HepG2 (cell line): Measurements from ENCODE around the gene KCNQ1OT1. TPM values are rescaled to one million over a fixed set of nuclear protein-coding genes. Genes with fewer than 3 reads are reported as not detected.

ENCODE experiments used
- ARNT2 ChIP-seq: sonication (generic); formaldehyde crosslinking; IDR thresholded peaks from 2 replicates; pipeline ENCODE4 v1.8.0; 2022; ENCODE audit warnings: mild to moderate bottlenecking, low read depth, missing genetic modification reagents, moderate library complexity
- ARNTL ChIP-seq: sonication (generic); formaldehyde crosslinking; IDR thresholded peaks from 2 replicates; pipeline ENCODE4 v1.4.0; 2020; ENCODE audit warnings: mild to moderate bottlenecking, missing genetic modification reagents
- POLR2G ChIP-seq: fragments of 200-400 bp; formaldehyde crosslinking; IDR thresholded peaks from 2 replicates; pipeline ENCODE4 v1.6.1; 2018; ENCODE audit warnings: mild to moderate bottlenecking, low read depth, low read length, moderate library complexity
- PRPF4 ChIP-seq: fragments of 200-400 bp; formaldehyde crosslinking; IDR thresholded peaks from 2 replicates; pipeline ENCODE4 v1.6.1; 2016; ENCODE audit warnings: low read length, low read depth; ENCODE audit not compliant: poor library complexity, severe bottlenecking
- RARA ChIP-seq: IDR thresholded peaks from 2 replicates; pipeline ENCODE4 v1.6.1; 2016; ENCODE audit warnings: missing genetic modification reagents, missing compliant biosample characterization
- SRSF4 ChIP-seq: fragments of 200-400 bp; formaldehyde crosslinking; IDR thresholded peaks from one replicate; pipeline ENCODE4 v1.6.1; 2018; ENCODE audit warnings: mild to moderate bottlenecking, low read depth, low read length, moderate library complexity; ENCODE audit not compliant: poor library complexity, severe bottlenecking
- U2AF2 ChIP-seq: fragments of 200-400 bp; formaldehyde crosslinking; IDR thresholded peaks from 2 replicates; pipeline ENCODE4 v1.6.1; 2017; ENCODE audit warnings: low read depth, mild to moderate bottlenecking, low read length
- ZKSCAN5 ChIP-seq: sonication (generic); formaldehyde crosslinking; IDR thresholded peaks from 2 replicates; pipeline ENCODE4 v1.5.1; 2020; ENCODE audit warnings: mild to moderate bottlenecking, missing genetic modification reagents
- ZNF124 ChIP-seq: sonication (generic); formaldehyde crosslinking; IDR thresholded peaks from 2 replicates; pipeline ENCODE4 v1.4.0; 2020; ENCODE audit warnings: missing genetic modification reagents
- ZNF253 ChIP-seq: sonication (generic); formaldehyde crosslinking; IDR thresholded peaks from 2 replicates; pipeline ENCODE4 v1.8.0; 2022; ENCODE audit warnings: mild to moderate bottlenecking, missing genetic modification reagents, borderline replicate concordance
- ZNF598 ChIP-seq: sonication (generic); formaldehyde crosslinking; IDR thresholded peaks from 2 replicates; pipeline ENCODE4 v1.5.1; 2020; ENCODE audit warnings: mild to moderate bottlenecking, missing genetic modification reagents, borderline replicate concordance
- ZNF703 ChIP-seq: sonication (generic); formaldehyde crosslinking; IDR thresholded peaks from 2 replicates; pipeline ENCODE4 v1.5.1; 2020; ENCODE audit warnings: missing genetic modification reagents, mild to moderate bottlenecking, moderate library complexity, borderline replicate concordance
- ZNF768 ChIP-seq: sonication (generic); formaldehyde crosslinking; IDR thresholded peaks from 2 replicates; pipeline ENCODE4 v1.4.0; 2020; ENCODE audit warnings: missing genetic modification reagents
- polyA plus RNA-seq, 8 experiments: library from polyadenylated mRNA; depleted of rRNA in 3 of 8; stranded (reverse) in 7 of 8; unstranded in 1 of 8; fragments of >200 nt; fragmentation: Illumina TruSeq in 4 of 8; extraction: Trizol in 4 of 8; gene quantifications; 2 replicates each; pipeline versions ENCODE4 v1.2.1 to v1.2.3, GENCODE V29; 2011 to 2016; ENCODE audit warnings: low read depth in 4 of 8, missing spikeins in 1 of 8, mixed read lengths in 1 of 8; ENCODE audit not compliant: insufficient read depth in 1 of 8
- total RNA-seq, 5 experiments: library from RNA; depleted of rRNA; stranded (reverse); fragments of >200 nt; fragmentation: Illumina TruSeq; extraction: Trizol; gene quantifications; 2 replicates each; pipeline ENCODE4 v1.2.3, GENCODE V29; 2016; ENCODE audit warnings: low read depth in 1 of 5
- TF ChIP-seq, protein P1 (sequence below): sonication (generic); formaldehyde crosslinking; IDR thresholded peaks from 2 replicates; pipeline ENCODE4 v1.5.0; 2020; ENCODE audit warnings: mild to moderate bottlenecking, missing genetic modification reagents
- TF ChIP-seq, protein P2 (sequence below): sonication (generic); formaldehyde crosslinking; IDR thresholded peaks from 2 replicates; pipeline ENCODE4 v1.5.0; 2020; ENCODE audit warnings: missing genetic modification reagents
- TF ChIP-seq, protein P3 (sequence below): sonication (generic); formaldehyde crosslinking; IDR thresholded peaks from 2 replicates; pipeline ENCODE4 v1.9.0; 2021; ENCODE audit warnings: mild to moderate bottlenecking, missing genetic modification reagents

Gene KCNQ1OT1
- total and polyA plus RNA-seq, 2 of the 13 experiments (the other 11 are each of a cell fraction or from before 2014, with no cell fraction given) = 1.3 to 18.9 TPM

DNA sequence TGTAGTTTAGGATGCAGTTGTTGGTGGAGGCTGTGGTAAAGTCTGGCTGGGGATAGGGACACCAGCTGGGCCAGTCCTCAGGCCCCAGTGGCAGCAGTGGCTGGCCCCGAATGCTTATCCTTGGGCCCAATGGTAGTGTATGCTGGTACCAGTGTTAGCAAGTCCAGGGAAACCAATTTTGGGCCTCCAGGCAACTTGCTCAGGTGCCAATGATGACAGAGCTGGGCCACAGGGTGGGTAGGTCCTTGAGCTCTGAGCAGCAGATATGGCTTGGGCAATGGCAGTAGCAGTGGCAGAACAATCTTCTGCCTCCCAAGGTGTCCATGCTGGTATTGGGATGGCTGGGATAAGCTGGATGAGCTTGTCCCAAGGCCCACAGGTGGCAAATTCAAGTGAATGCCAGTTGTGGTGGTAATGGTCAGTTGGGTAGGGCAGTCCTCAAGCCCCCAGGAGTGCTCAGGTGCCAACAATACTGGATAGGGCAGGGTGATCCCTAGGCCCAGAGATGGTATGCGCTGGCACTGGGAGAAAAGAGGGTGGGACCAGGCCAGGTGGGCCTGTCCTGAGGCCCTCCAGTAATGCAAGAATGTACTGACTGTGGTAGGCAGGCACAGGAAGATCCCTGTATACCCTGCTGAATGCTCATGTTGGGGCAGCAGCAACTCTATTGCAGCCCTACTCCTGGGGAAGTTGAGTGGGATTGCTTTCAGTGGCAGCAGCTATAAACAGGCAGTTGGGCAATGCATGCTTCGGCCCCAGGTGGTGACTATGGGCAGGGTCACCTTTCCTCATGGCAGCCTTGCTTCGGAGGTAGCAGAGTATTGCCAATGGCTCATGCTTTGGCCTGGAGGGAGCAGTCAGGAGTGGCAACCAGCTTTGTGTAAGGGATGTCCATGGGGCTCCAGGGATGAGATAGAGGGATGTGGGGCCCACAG, 54.7 kb downstream of the KCNQ1OT1 start (continued):
- TF ChIP-seq, protein P1, sequence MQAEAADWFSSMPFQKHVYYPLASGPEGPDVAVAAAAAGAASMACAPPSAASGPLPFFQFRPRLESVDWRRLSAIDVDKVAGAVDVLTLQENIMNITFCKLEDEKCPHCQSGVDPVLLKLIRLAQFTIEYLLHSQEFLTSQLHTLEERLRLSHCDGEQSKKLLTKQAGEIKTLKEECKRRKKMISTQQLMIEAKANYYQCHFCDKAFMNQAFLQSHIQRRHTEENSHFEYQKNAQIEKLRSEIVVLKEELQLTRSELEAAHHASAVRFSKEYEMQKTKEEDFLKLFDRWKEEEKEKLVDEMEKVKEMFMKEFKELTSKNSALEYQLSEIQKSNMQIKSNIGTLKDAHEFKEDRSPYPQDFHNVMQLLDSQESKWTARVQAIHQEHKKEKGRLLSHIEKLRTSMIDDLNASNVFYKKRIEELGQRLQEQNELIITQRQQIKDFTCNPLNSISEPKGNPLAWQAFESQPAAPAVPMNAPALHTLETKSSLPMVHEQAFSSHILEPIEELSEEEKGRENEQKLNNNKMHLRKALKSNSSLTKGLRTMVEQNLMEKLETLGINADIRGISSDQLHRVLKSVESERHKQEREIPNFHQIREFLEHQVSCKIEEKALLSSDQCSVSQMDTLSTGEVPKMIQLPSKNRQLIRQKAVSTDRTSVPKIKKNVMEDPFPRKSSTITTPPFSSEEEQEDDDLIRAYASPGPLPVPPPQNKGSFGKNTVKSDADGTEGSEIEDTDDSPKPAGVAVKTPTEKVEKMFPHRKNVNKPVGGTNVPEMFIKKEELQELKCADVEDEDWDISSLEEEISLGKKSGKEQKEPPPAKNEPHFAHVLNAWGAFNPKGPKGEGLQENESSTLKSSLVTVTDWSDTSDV = no peak
- TF ChIP-seq ZNF598 (CRISPR knock-in tag) (0 out of 2 replicates have a peak, but pooled peaks have one; percentile 27), ZKSCAN5 (CRISPR knock-in tag) (no peak), ZNF768 (CRISPR knock-in tag) (no peak; the same call in 1 of the 2 replicates), U2AF2 (no peak), SRSF4 (no peak), ZNF703 (no peak), ARNTL (CRISPR knock-in tag) (no peak), ZNF253 (CRISPR knock-in tag) (no peak), RARA (CRISPR knock-in tag) (no peak), POLR2G (peak; percentile 74), ARNT2 (CRISPR knock-in tag) (no peak; the same call in 1 of the 2 replicates), ZNF124 (CRISPR knock-in tag) (0 out of 2 replicates have a peak, but pooled peaks have one; percentile 27), PRPF4 (no peak)
- TF ChIP-seq, protein P2, sequence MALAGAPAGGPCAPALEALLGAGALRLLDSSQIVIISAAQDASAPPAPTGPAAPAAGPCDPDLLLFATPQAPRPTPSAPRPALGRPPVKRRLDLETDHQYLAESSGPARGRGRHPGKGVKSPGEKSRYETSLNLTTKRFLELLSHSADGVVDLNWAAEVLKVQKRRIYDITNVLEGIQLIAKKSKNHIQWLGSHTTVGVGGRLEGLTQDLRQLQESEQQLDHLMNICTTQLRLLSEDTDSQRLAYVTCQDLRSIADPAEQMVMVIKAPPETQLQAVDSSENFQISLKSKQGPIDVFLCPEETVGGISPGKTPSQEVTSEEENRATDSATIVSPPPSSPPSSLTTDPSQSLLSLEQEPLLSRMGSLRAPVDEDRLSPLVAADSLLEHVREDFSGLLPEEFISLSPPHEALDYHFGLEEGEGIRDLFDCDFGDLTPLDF = no peak
- TF ChIP-seq, protein P3, sequence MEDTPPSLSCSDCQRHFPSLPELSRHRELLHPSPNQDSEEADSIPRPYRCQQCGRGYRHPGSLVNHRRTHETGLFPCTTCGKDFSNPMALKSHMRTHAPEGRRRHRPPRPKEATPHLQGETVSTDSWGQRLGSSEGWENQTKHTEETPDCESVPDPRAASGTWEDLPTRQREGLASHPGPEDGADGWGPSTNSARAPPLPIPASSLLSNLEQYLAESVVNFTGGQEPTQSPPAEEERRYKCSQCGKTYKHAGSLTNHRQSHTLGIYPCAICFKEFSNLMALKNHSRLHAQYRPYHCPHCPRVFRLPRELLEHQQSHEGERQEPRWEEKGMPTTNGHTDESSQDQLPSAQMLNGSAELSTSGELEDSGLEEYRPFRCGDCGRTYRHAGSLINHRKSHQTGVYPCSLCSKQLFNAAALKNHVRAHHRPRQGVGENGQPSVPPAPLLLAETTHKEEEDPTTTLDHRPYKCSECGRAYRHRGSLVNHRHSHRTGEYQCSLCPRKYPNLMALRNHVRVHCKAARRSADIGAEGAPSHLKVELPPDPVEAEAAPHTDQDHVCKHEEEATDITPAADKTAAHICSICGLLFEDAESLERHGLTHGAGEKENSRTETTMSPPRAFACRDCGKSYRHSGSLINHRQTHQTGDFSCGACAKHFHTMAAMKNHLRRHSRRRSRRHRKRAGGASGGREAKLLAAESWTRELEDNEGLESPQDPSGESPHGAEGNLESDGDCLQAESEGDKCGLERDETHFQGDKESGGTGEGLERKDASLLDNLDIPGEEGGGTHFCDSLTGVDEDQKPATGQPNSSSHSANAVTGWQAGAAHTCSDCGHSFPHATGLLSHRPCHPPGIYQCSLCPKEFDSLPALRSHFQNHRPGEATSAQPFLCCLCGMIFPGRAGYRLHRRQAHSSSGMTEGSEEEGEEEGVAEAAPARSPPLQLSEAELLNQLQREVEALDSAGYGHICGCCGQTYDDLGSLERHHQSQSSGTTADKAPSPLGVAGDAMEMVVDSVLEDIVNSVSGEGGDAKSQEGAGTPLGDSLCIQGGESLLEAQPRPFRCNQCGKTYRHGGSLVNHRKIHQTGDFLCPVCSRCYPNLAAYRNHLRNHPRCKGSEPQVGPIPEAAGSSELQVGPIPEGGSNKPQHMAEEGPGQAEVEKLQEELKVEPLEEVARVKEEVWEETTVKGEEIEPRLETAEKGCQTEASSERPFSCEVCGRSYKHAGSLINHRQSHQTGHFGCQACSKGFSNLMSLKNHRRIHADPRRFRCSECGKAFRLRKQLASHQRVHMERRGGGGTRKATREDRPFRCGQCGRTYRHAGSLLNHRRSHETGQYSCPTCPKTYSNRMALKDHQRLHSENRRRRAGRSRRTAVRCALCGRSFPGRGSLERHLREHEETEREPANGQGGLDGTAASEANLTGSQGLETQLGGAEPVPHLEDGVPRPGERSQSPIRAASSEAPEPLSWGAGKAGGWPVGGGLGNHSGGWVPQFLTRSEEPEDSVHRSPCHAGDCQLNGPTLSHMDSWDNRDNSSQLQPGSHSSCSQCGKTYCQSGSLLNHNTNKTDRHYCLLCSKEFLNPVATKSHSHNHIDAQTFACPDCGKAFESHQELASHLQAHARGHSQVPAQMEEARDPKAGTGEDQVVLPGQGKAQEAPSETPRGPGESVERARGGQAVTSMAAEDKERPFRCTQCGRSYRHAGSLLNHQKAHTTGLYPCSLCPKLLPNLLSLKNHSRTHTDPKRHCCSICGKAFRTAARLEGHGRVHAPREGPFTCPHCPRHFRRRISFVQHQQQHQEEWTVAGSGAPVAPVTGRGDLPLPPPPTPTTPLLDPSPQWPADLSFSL (CRISPR knock-in tag) = no peak
